Endodermal cell (in vitro differentiated cells): ENCODE results near the gene CNIH1. TPM values are rescaled to one million over a fixed set of nuclear protein-coding genes. Genes with fewer than 3 reads are reported as not detected.
"Not testable (repeated sequence)": the region's sequence is repeated elsewhere in the genome, so short reads cannot be mapped to it uniquely, and the experiment has no call there.

Source experiments
- DNase-seq: peaks from one replicate; pipeline ENCODE4 v3.0.0-alpha.2; 2017
- H3K27ac ChIP-seq: 2 replicates; pipeline ENCODE4 v1.5.1; 2013; ENCODE audit warnings: mild to moderate bottlenecking, low read depth, low read length, moderate library complexity
- H3K27me3 ChIP-seq: 2 replicates; pipeline ENCODE4 v1.6.1; 2013; ENCODE audit warnings: mild to moderate bottlenecking, low read length, moderate library complexity; ENCODE audit not compliant: insufficient read depth, control insufficient read depth, poor library complexity, severe bottlenecking
- H3K36me3 ChIP-seq: 2 replicates; pipeline ENCODE4 v1.7.0; 2013; ENCODE audit warnings: mild to moderate bottlenecking, low read length, moderate library complexity; ENCODE audit not compliant: control insufficient read depth, insufficient read depth
- H3K4me1 ChIP-seq: one replicate; pipeline ENCODE4 v1.7.0; 2013; ENCODE audit warnings: low read length; ENCODE audit not compliant: control insufficient read depth, insufficient read depth
- H3K4me3 ChIP-seq: 2 replicates; pipeline ENCODE4 v1.5.1; 2013; ENCODE audit warnings: mild to moderate bottlenecking, low read length, moderate library complexity
- H3K9ac ChIP-seq: 2 replicates; pipeline ENCODE4 v1.6.1; 2013; ENCODE audit warnings: mild to moderate bottlenecking, low read length, moderate library complexity; ENCODE audit not compliant: poor library complexity, severe bottlenecking; ENCODE audit errors: extremely low read depth
- H3K9me3 ChIP-seq: 2 replicates; pipeline ENCODE4 v1.6.1; 2013; ENCODE audit warnings: mild to moderate bottlenecking, low read length, moderate library complexity; ENCODE audit not compliant: control insufficient read depth
- H3K27ac Mint-ChIP-seq: 2 replicates; pipeline ENCODE4 v1.8.0; 2020; ENCODE audit warnings: mixed read lengths
- H3K27me3 Mint-ChIP-seq: 2 replicates; pipeline ENCODE4 v1.8.0; 2021; ENCODE audit warnings: mild to moderate bottlenecking, mixed read lengths; ENCODE audit not compliant: insufficient read depth
- H3K36me3 Mint-ChIP-seq: 2 replicates; pipeline ENCODE4 v1.8.0; 2020; ENCODE audit warnings: low read depth, mixed read lengths
- H3K4me1 Mint-ChIP-seq: 2 replicates; pipeline ENCODE4 v1.8.0; 2020; ENCODE audit warnings: mixed read lengths
- H3K4me3 Mint-ChIP-seq: 2 replicates; pipeline ENCODE4 v1.8.0; 2020; ENCODE audit warnings: mild to moderate bottlenecking, moderate library complexity, mixed read lengths
- H3K9me3 Mint-ChIP-seq: 2 replicates; pipeline ENCODE4 v1.8.0; 2020; ENCODE audit warnings: mild to moderate bottlenecking, mixed read lengths
- CTCF ChIP-seq: fragments of 200-600 bp; sonication (generic); conservative IDR thresholded peaks from 2 replicates; pipeline ENCODE4 v1.5.0; 2021; ENCODE audit warnings: antibody characterized with exemption, mild to moderate bottlenecking
- WGBS, 2 experiments: methylation state at CpG; one replicate each; pipeline versions ENCODE4 v1.1.5 to v1.1.7; 2013; ENCODE audit warnings: missing lambda C conversion rate in 2 of 2, mixed read lengths in 1 of 2; ENCODE audit not compliant: insufficient coverage in 1 of 2, insufficient read length in 1 of 2; 5-methylcytosine and 5-hydroxymethylcytosine counted together
- total RNA-seq, 2 donors: library from RNA; stranded (reverse); fragmentation: NEBNext Ultra II Directional in 1 of 2; extraction: Animal tissue kit (Norgen Biotek cat#: 25700) in 1 of 2; gene quantifications; 2 replicates in 1 of 2; 3 replicates in 1 of 2; pipeline ENCODE4 v1.2.1, GENCODE V29; 2021

Gene CNIH1
- total RNA-seq, 2 donors from 2014 or later, result 77.9 to 82.7 TPM

- no peaks in the 10 kb centered on the region for H3K4me1 ChIP-seq
- H3K36me3 ChIP-seq, result no peaks in the 10 kb centered on the region
- no peaks in the 10 kb centered on the region for H3K27me3 ChIP-seq
- H3K9ac ChIP-seq, result no peak overlapping the region
- H3K27ac ChIP-seq, result no peak overlapping the region
- WGBS, 2 experiments, result 95 to 96% methylated on average over 2 to 3 of the region's 3 CpGs
- peaks cover 12% of the 10 kb centered on the region for H3K9me3 ChIP-seq
- H3K27me3 Mint-ChIP-seq, result no peaks in the 10 kb centered on the region
- no peak for DNase-seq
- peaks cover 25% of the 10 kb centered on the region for H3K9me3 Mint-ChIP-seq
- H3K4me3 Mint-ChIP-seq, result no peak overlapping the region
- no peak overlapping the region for H3K4me3 ChIP-seq
- no peaks in the 10 kb centered on the region for H3K36me3 Mint-ChIP-seq
- no peak overlapping the region for H3K27ac Mint-ChIP-seq
- TF ChIP-seq CTCF, result no peak
- H3K4me1 Mint-ChIP-seq, result no peaks in the 10 kb centered on the region
These were observed 16.4 kb upstream of the CNIH1 start for GRCh38 chr14:54457609-54457996.

DNA sequence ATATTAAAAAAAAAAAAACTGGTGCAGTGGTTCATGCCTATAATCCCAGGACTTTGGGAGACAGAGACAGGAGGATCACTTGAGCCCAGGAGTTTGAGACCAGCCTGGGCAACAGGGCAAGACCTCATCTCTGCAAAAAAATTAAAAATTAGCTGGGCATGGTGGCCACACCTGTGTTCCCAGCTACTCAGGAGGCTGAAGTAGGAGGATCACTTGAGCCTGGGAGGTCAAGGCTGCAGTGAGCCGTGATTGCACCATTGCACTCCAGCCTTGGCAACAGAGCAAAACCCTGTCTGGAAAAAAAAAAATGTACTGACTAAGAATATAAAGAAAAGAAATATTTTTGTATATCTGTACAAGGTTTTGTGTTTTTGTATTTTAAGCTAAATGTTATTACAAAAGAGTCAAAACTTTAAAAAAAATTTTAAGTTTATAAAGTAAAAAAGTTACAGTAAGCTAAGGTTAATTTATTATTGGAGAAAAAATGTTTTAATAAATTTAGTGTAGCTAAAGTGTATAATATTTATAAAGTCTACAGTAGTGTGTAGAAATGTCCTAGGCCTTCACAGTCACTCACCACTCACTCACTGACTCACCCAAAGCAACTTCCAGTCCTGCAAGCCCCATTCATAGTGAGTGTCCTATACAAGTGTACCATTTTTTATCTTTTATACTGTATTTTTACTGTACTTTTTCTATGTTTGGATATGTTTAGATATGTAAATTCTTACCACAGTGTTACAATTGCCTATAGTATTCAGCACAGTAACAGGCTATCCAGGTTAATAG is 15.8 kb upstream of the CNIH1 start:
- not testable (repeated sequence) for H3K36me3 Mint-ChIP-seq, DNase-seq, H3K27ac Mint-ChIP-seq, H3K9ac ChIP-seq, H3K4me3 ChIP-seq, H3K4me3 Mint-ChIP-seq, H3K4me1 Mint-ChIP-seq, H3K27me3 ChIP-seq, H3K36me3 ChIP-seq, H3K4me1 ChIP-seq, H3K27me3 Mint-ChIP-seq, H3K27ac ChIP-seq
- WGBS, 2 experiments, result 100% methylated on average over 1 of the region's 1 CpG
- H3K9me3 Mint-ChIP-seq, result peaks cover 25% of the 10 kb centered on the region
- H3K9me3 ChIP-seq, result peaks cover 12% of the 10 kb centered on the region

GRCh38 chr14:54455363-54455762 is 14.2 kb upstream of the CNIH1 start:
- no peak overlapping the region for H3K4me3 ChIP-seq
- WGBS, 2 experiments, result 87 to 100% methylated on average over 1 of the region's 1 CpG
- H3K27ac ChIP-seq, result no peak overlapping the region
- H3K36me3 Mint-ChIP-seq, result no peaks in the 10 kb centered on the region
- H3K4me1 Mint-ChIP-seq, result no peaks in the 10 kb centered on the region
- H3K27ac Mint-ChIP-seq, result no peak overlapping the region
- H3K27me3 Mint-ChIP-seq, result no peaks in the 10 kb centered on the region
- TF ChIP-seq CTCF, result no peak
- no peak for DNase-seq
- H3K4me1 ChIP-seq, result no peaks in the 10 kb centered on the region
- no peak overlapping the region for H3K9ac ChIP-seq
- no peaks in the 10 kb centered on the region for H3K36me3 ChIP-seq
- H3K4me3 Mint-ChIP-seq, result no peak overlapping the region
- H3K9me3 Mint-ChIP-seq, result peaks cover 21% of the 10 kb centered on the region
- no peaks in the 10 kb centered on the region for H3K27me3 ChIP-seq
- peaks cover 12% of the 10 kb centered on the region for H3K9me3 ChIP-seq

DNA sequence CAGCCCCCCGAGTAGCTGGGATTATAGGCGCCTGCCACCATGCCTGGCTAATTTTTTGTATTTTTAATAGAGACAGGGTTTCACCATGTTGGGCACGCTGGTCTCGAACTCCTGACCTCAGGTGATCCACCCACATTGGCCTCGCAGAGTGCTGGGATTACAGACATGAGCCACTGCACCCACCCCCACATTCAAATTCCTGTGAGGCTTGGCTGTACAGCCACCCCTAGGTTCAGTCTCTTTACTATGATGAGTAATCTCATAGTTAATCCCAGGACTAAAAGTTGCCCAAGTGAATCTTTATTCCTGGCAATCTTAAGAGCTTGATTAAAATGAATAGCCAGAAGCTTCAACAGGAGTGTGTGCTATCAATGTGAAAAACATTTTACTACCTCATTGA is 12.8 kb upstream of the CNIH1 start:
- H3K9me3 Mint-ChIP-seq, H3K27me3 ChIP-seq, H3K9ac ChIP-seq, H3K4me3 ChIP-seq, H3K9me3 ChIP-seq, H3K36me3 ChIP-seq, H3K4me1 ChIP-seq, DNase-seq, H3K36me3 Mint-ChIP-seq, H3K27ac Mint-ChIP-seq, H3K4me3 Mint-ChIP-seq, H3K4me1 Mint-ChIP-seq, H3K27me3 Mint-ChIP-seq, H3K27ac ChIP-seq: not testable (repeated sequence)
- 86 to 92% methylated on average over 4 to 5 of the region's 5 CpGs for WGBS, 2 experiments
